ENCODE data around the gene PLTP. TPM values are rescaled to one million over a fixed set of nuclear protein-coding genes. Genes with fewer than 3 reads are reported as not detected.

PLTP gene
- total RNA-seq, 1 experiment from 2014 or later = 17.7 TPM

DNA sequence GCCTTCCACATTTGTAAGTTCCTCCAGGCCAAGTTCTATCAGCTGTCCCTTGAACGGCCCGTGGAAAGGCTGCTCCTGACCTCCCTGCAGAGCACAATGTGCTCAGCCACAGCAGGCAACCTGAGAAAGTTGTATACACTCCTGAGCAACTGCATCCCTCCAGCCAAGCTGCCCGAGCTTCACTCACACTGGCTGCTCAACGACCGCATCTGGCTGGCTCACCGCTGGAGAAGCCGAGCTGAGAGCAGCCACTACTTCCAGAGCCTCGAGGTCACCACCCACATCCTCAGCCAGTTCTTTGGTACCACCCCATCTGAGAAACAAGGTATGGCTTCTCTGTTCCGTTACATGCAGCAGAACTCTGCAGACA lies 28.9 kb downstream of the PLTP start:
- in situ Hi-C loops (cut with HindIII; ENCODE audit: low pct_unique_long_range_greater_than_20kb, low sequenced_read_pairs) = no loop called here
- Histone ChIP-seq H3K27me3 (ENCODE audit: control insufficient read depth, insufficient read depth, low read length) (no peaks in the 10 kb centered on the region), H3K36me3 (ENCODE audit: control insufficient read depth, insufficient read depth, low read length) (0 out of 2 replicates have a peak, but pooled peaks cover 2% of the 10 kb centered on the region), H3K4me1 (ENCODE audit: control insufficient read depth, insufficient read depth, low read length) (peaks cover 4% of the 10 kb centered on the region; the same call in 1 of the 2 replicates), H3K9me3 (ENCODE audit: control insufficient read depth, insufficient read depth, low read depth, low read length) (no peaks in the 10 kb centered on the region), H3K4me3 (ENCODE audit: low read depth in 2 of 2, low read length in 2 of 2) (no peak overlapping the region), H3K27ac (ENCODE audit: low read length) (no peak overlapping the region)
- no TSS peak for BruUV-seq (replicated peaks)
- TF ChIP-seq SIN3A (IDR thresholded peaks at IDR 0.05; ENCODE audit: borderline replicate concordance, insufficient read depth, low read depth, low read length) (no peak), TCF7L2 (IDR thresholded peaks at IDR 0.05; ENCODE audit: low read depth, low read length) (no peak), POLR2AphosphoS5 (IDR thresholded peaks at IDR 0.05; ENCODE audit: low read depth, low read length) (no peak)
- TF ChIP-seq, protein P1, sequence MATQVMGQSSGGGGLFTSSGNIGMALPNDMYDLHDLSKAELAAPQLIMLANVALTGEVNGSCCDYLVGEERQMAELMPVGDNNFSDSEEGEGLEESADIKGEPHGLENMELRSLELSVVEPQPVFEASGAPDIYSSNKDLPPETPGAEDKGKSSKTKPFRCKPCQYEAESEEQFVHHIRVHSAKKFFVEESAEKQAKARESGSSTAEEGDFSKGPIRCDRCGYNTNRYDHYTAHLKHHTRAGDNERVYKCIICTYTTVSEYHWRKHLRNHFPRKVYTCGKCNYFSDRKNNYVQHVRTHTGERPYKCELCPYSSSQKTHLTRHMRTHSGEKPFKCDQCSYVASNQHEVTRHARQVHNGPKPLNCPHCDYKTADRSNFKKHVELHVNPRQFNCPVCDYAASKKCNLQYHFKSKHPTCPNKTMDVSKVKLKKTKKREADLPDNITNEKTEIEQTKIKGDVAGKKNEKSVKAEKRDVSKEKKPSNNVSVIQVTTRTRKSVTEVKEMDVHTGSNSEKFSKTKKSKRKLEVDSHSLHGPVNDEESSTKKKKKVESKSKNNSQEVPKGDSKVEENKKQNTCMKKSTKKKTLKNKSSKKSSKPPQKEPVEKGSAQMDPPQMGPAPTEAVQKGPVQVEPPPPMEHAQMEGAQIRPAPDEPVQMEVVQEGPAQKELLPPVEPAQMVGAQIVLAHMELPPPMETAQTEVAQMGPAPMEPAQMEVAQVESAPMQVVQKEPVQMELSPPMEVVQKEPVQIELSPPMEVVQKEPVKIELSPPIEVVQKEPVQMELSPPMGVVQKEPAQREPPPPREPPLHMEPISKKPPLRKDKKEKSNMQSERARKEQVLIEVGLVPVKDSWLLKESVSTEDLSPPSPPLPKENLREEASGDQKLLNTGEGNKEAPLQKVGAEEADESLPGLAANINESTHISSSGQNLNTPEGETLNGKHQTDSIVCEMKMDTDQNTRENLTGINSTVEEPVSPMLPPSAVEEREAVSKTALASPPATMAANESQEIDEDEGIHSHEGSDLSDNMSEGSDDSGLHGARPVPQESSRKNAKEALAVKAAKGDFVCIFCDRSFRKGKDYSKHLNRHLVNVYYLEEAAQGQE (IDR thresholded peaks at IDR 0.05; ENCODE audit: insufficient read depth in 1 of 2, low read depth in 2 of 2, low read length in 1 of 2) = no peak
- TF ChIP-seq, protein P2, sequence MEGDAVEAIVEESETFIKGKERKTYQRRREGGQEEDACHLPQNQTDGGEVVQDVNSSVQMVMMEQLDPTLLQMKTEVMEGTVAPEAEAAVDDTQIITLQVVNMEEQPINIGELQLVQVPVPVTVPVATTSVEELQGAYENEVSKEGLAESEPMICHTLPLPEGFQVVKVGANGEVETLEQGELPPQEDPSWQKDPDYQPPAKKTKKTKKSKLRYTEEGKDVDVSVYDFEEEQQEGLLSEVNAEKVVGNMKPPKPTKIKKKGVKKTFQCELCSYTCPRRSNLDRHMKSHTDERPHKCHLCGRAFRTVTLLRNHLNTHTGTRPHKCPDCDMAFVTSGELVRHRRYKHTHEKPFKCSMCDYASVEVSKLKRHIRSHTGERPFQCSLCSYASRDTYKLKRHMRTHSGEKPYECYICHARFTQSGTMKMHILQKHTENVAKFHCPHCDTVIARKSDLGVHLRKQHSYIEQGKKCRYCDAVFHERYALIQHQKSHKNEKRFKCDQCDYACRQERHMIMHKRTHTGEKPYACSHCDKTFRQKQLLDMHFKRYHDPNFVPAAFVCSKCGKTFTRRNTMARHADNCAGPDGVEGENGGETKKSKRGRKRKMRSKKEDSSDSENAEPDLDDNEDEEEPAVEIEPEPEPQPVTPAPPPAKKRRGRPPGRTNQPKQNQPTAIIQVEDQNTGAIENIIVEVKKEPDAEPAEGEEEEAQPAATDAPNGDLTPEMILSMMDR (IDR thresholded peaks at IDR 0.05) = no peak
- CTCF ChIA-PET = no interaction called here
- POLR2A ChIA-PET = no interaction called here
- intact Hi-C loops (cut with micrococcal nuclease; ENCODE audit: unreplicated experiment) = no loop called here
- ATAC-seq (no peak), DNase-seq (ENCODE audit: low read depth, low spot score) (no peak)

DNA sequence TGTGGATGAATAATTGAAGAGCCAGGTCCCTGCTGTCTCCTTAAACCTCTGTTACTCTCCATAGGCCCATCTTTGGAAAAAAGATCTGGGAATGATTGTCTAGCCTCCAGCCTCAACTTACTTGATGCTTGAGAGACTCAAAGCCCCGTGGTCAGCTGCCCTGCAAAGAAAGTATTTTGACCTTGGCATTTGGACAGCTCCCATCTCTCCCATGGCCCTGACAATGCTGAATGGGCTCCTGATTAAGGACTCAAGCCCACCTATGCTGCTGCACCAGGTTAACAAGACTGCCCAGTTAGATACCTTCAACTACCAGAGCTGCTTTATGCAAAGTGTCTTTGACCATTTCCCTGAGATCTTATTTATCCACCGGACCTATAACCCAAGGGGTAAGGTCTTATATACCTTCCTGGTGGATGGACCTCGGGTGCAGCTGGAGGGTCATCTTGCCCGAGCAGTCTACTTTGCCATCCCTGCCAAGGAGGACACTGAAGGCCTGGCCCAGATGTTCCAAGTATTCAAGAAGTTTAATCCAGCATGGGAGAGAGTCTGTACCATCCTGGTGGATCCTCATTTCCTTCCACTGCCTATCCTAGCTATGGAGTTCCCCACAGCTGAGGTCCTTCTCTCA lies 29.4 kb downstream of the PLTP start:
- intact Hi-C loops (cut with micrococcal nuclease; ENCODE audit: unreplicated experiment) (no loop called here), in situ Hi-C loops (cut with HindIII; ENCODE audit: low pct_unique_long_range_greater_than_20kb, low sequenced_read_pairs) (no loop called here)
- ChIA-PET POLR2A (no interaction called here), CTCF (interaction anchor here (2.2 kb wide), 1 partner anchor 8 kb away, joined by 5 read pairs; no protein-coding TSS in a partner anchor)
- Histone ChIP-seq H3K27me3 (ENCODE audit: control insufficient read depth, insufficient read depth, low read length) (no peaks in the 10 kb centered on the region), H3K4me3 (ENCODE audit: low read depth in 2 of 2, low read length in 2 of 2) (no peak overlapping the region), H3K27ac (ENCODE audit: low read length) (no peak overlapping the region), H3K4me1 (ENCODE audit: control insufficient read depth, insufficient read depth, low read length) (peaks cover 4% of the 10 kb centered on the region; the same call in 1 of the 2 replicates), H3K36me3 (ENCODE audit: control insufficient read depth, insufficient read depth, low read length) (0 out of 2 replicates have a peak, but pooled peaks cover 2% of the 10 kb centered on the region), H3K9me3 (ENCODE audit: control insufficient read depth, insufficient read depth, low read depth, low read length) (no peaks in the 10 kb centered on the region)
- TF ChIP-seq, protein P1 (IDR thresholded peaks at IDR 0.05; ENCODE audit: insufficient read depth in 1 of 2, low read depth in 2 of 2, low read length in 1 of 2) = 0 out of 4 replicates have a peak, but pooled peaks of 1 of the 2 experiments have one; percentile 47
- TF ChIP-seq, protein P2 (IDR thresholded peaks at IDR 0.05) = no peak
- no peak for TF ChIP-seq SIN3A (IDR thresholded peaks at IDR 0.05; ENCODE audit: borderline replicate concordance, insufficient read depth, low read depth, low read length)
- ATAC-seq = no peak
- BruUV-seq (replicated peaks) = no TSS peak
- no peak for DNase-seq (ENCODE audit: low read depth, low spot score)

All from Panc1 (cell line).